Thymus (tissue), 14 donors: ENCODE measurements around the gene RNU4-1. TPM values are rescaled to one million over a fixed set of nuclear protein-coding genes. Genes with fewer than 3 reads are reported as not detected.
"Not testable (repeated sequence)": the region's sequence is repeated elsewhere in the genome, so short reads cannot be mapped to it uniquely, and the experiment has no call there.

Experiments
- DNase-seq, 9 donors: peaks; one replicate each; pipeline ENCODE4 v3.0.0-alpha.2; 2013; ENCODE audit warnings: low spot score in 9 of 9, low read depth in 6 of 9, missing footprints in 1 of 9
- H3K27ac ChIP-seq, 2 donors: one replicate each; pipeline ENCODE4 v1.5.1; 2013; ENCODE audit warnings: control low read depth in 1 of 2, low read depth in 1 of 2, low read length in 1 of 2, mild to moderate bottlenecking in 1 of 2, moderate library complexity in 1 of 2
- H3K27me3 ChIP-seq, 2 donors: one replicate each; pipeline ENCODE4 v1.5.1; 2013; ENCODE audit warnings: low read length in 1 of 2; ENCODE audit not compliant: control insufficient read depth in 2 of 2, insufficient read depth in 1 of 2
- H3K36me3 ChIP-seq, 2 donors: one replicate each; pipeline ENCODE4 v1.5.1; 2013; ENCODE audit warnings: low read length in 1 of 2, mild to moderate bottlenecking in 1 of 2, moderate library complexity in 1 of 2; ENCODE audit not compliant: control insufficient read depth in 2 of 2, insufficient read depth in 2 of 2
- H3K4me1 ChIP-seq, 2 donors: one replicate each; pipeline ENCODE4 v1.5.1; 2013; ENCODE audit warnings: low read length in 2 of 2; ENCODE audit not compliant: control insufficient read depth in 2 of 2, insufficient read depth in 2 of 2
- H3K4me3 ChIP-seq, 2 donors: one replicate each; pipeline ENCODE4 v1.5.1; 2013; ENCODE audit warnings: low read length in 2 of 2, control low read depth in 1 of 2, mild to moderate bottlenecking in 1 of 2
- H3K9me3 ChIP-seq, 2 donors: one replicate each; pipeline ENCODE4 v1.5.1; 2013; ENCODE audit warnings: low read length in 1 of 2, mild to moderate bottlenecking in 1 of 2; ENCODE audit not compliant: control insufficient read depth in 2 of 2, insufficient read depth in 1 of 2
- WGBS: extraction: QIAGEN DNeasy Blood & Tissue Kit; methylation state at CpG from one replicate; pipeline ENCODE4 v1.1.7; 2013; 5-methylcytosine and 5-hydroxymethylcytosine counted together
- long read RNA-seq, 10 donors: transcript quantifications; one replicate each; lab custom pipeline, GENCODE V29; 2026
- polyA plus RNA-seq: library from polyadenylated mRNA; stranded (reverse); fragments of 200-250 nt; gene quantifications from one replicate; pipeline ENCODE4 v1.2.3, GENCODE V29; 2013
- total RNA-seq: library from RNA; stranded (reverse); fragments of 120-200 nt; gene quantifications from one replicate; pipeline ENCODE4 v1.2.4, GENCODE V29; 2013
- donor health status: healthy.

RNU4-1 gene
- total RNA-seq (7,767 TPM), polyA plus RNA-seq (not detected)
- long read RNA-seq, donor 1, partial matches to known transcripts = 0 of 2 reads
- long read RNA-seq, donor 1, other reads (novel, unspliced or antisense) = 0 of 2 reads
- long read RNA-seq, donor 2 = 0 reads
- long read RNA-seq, donor 3, transcript RNU4-1-201 (1 exons, 141 nt) = major isoform, 6 of 6 reads
- long read RNA-seq, donor 3, partial matches to known transcripts = 0 of 6 reads
- long read RNA-seq, donor 3, other reads (novel, unspliced or antisense) = 0 of 6 reads
- long read RNA-seq, donor 4 = 0 reads
- long read RNA-seq, donor 5, transcript RNU4-1-201 (1 exons, 141 nt) = major isoform, 6 of 26 reads
- long read RNA-seq, donor 5, partial matches to known transcripts = 20 of 26 reads
- long read RNA-seq, donor 5, other reads (novel, unspliced or antisense) = 0 of 26 reads
- long read RNA-seq, donor 6, partial matches to known transcripts = 0 of 3 reads
- long read RNA-seq, donor 6, other reads (novel, unspliced or antisense) = 0 of 3 reads
- long read RNA-seq, donor 7, partial matches to known transcripts = 0 of 1 reads
- long read RNA-seq, donor 7, other reads (novel, unspliced or antisense) = 0 of 1 reads
- long read RNA-seq, donor 8 = 0 reads
- long read RNA-seq, donor 9, partial matches to known transcripts = 5 of 6 reads
- long read RNA-seq, donor 9, other reads (novel, unspliced or antisense) = 0 of 6 reads
- long read RNA-seq, donor 10, partial matches to known transcripts = 8 of 9 reads
- long read RNA-seq, donor 10, other reads (novel, unspliced or antisense) = 0 of 9 reads

- Histone ChIP-seq H3K27me3 (peaks cover 0 to 3% of the 10 kb centered on the region in 2 donors), H3K9me3 (peaks cover 0 to 4% of the 10 kb centered on the region in 2 donors), H3K27ac (peak within 1 kb of the TSS; percentile 98 to 100), H3K36me3 (no peaks in the 10 kb centered on the region), H3K4me1 (peaks cover 4 to 30% of the 10 kb centered on the region in 2 donors), H3K4me3 (peak within 1 kb of the TSS; percentile 61 to 70)
- under 1% methylated on average over 29 of the region's 29 CpGs for WGBS
- peak; percentile 58 to 91 (median 73) for DNase-seq
Measured at GRCh38 chr12:120292661-120293531, at the start of gene RNU4-1. RNU4-1 (minus strand) TSS chr12:120293237.

GRCh38 chr12:120342175-120343038, 49.4 kb upstream of the RNU4-1 start:
- 82% methylated on average over 30 of the region's 30 CpGs for WGBS
- Histone ChIP-seq H3K4me3 (no peak overlapping the region), H3K27ac (no peak overlapping the region), H3K4me1 (no peaks in the 10 kb centered on the region), H3K9me3 (no peaks in the 10 kb centered on the region), H3K27me3 (peaks cover 0 to 13% of the 10 kb centered on the region in 2 donors), H3K36me3 (no peaks in the 10 kb centered on the region)
- no peak for DNase-seq

- H3K9me3 ChIP-seq = peaks cover 1 to 14% of the 10 kb centered on the region in 2 donors
- no peak overlapping the region for H3K27ac ChIP-seq
- no peak overlapping the region for H3K4me3 ChIP-seq
- no peak for DNase-seq
- H3K27me3 ChIP-seq = peaks cover 0 to 10% of the 10 kb centered on the region in 2 donors
- 95% methylated on average over 4 of the region's 4 CpGs for WGBS
- H3K36me3 ChIP-seq = no peaks in the 10 kb centered on the region
- H3K4me1 ChIP-seq = no peaks in the 10 kb centered on the region
Measured at GRCh38 chr12:120339256-120339655, 46.2 kb upstream of the RNU4-1 start.

GRCh38 chr12:120337730-120338129, 44.7 kb upstream of the RNU4-1 start:
- 90% methylated on average over 2 of the region's 2 CpGs for WGBS
- peaks cover 0 to 3% of the 10 kb centered on the region in 2 donors for H3K27me3 ChIP-seq
- H3K4me3 ChIP-seq = no peak overlapping the region
- no peaks in the 10 kb centered on the region for H3K4me1 ChIP-seq
- H3K9me3 ChIP-seq = peaks cover 1 to 14% of the 10 kb centered on the region in 2 donors
- DNase-seq = no peak
- no peaks in the 10 kb centered on the region for H3K36me3 ChIP-seq
- no peak overlapping the region for H3K27ac ChIP-seq

- H3K27me3 ChIP-seq, DNase-seq, H3K4me1 ChIP-seq, H3K4me3 ChIP-seq, H3K27ac ChIP-seq, H3K36me3 ChIP-seq: not testable (repeated sequence)
- peaks cover 1 to 14% of the 10 kb centered on the region in 2 donors for H3K9me3 ChIP-seq
- WGBS = 94% methylated on average over 2 of the region's 2 CpGs
Measured at GRCh38 chr12:120336392-120336791, 43.4 kb upstream of the RNU4-1 start.

- H3K36me3 ChIP-seq, H3K4me3 ChIP-seq, DNase-seq, H3K27me3 ChIP-seq, H3K4me1 ChIP-seq, H3K27ac ChIP-seq: not testable (repeated sequence)
- peaks cover 1 to 14% of the 10 kb centered on the region in 2 donors for H3K9me3 ChIP-seq
- 30% methylated on average over 12 of the region's 12 CpGs for WGBS
Measured at GRCh38 chr12:120335447-120335846, 42.4 kb upstream of the RNU4-1 start.

GRCh38 chr12:120332523-120332922, 39.5 kb upstream of the RNU4-1 start:
- WGBS = 90% methylated on average over 7 of the region's 7 CpGs
- DNase-seq = no peak
- Histone ChIP-seq H3K9me3 (peaks cover 1 to 14% of the 10 kb centered on the region in 2 donors), H3K36me3 (no peaks in the 10 kb centered on the region), H3K27ac (no peak overlapping the region), H3K4me3 (no peak overlapping the region), H3K4me1 (no peaks in the 10 kb centered on the region), H3K27me3 (peaks cover 0 to 5% of the 10 kb centered on the region in 2 donors)

GRCh38 chr12:120332041-120332440, 39.0 kb upstream of the RNU4-1 start:
- DNase-seq = no peak
- Histone ChIP-seq H3K36me3 (no peaks in the 10 kb centered on the region), H3K4me1 (no peaks in the 10 kb centered on the region), H3K4me3 (no peak overlapping the region), H3K27me3 (peaks cover 0 to 7% of the 10 kb centered on the region in 2 donors), H3K27ac (no peak overlapping the region), H3K9me3 (peaks cover 1 to 12% of the 10 kb centered on the region in 2 donors)
- WGBS = 91% methylated on average over 5 of the region's 5 CpGs
